ENCODE results near the gene PEA15. TPM values are rescaled to one million over a fixed set of nuclear protein-coding genes. Genes with fewer than 3 reads are reported as not detected.
A peak's percentile ranks its signal among the peaks of the same experiment; 100 is the strongest.

Gene PEA15
- total RNA-seq, 1 donor = 40.9 TPM

DNA sequence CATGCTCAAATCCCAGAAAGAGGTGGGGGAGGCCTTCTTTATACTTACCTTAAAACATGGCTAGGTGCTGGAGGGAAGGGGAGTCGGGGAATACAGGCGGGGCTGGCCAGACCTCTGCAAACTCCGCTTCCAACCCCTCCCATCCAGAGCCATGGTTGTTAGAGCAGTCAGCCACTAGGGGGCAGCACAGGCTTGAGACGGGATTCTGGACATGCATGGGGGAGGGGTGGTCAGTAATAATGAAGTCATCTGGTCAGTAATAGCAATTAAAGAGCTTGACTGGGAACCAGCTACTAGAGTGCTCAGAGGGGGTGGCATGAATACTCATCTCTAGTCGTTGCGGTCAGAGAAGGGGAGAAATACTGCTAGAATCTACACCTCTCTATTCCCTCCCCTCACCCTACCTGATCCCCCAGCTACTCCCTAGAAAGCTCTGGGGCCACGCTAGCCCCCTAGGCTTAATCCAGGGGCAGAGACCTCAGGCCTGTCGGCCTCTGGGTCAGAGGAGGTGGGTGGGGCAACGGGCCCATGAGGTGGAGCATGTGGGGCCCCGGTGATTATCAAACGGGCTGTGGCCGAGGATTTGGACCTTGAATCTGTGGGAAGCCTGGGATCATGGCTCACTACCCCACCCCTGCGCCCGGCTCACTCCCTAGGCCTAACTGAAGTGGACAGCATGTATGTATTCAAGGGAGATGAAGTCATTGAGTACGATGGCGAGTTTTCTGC is 11.9 kb upstream of the PEA15 start:
- Histone ChIP-seq H3K4me1 (ENCODE audit: insufficient read depth, low read length) (peaks cover 3% of the 10 kb centered on the region), H3K4me3 (ENCODE audit: low read length) (no peak overlapping the region), H3K9me3 (ENCODE audit: low read depth, low read length) (no peaks in the 10 kb centered on the region), H3K27me3 (ENCODE audit: insufficient read depth, low read length) (no peaks in the 10 kb centered on the region)

DNA sequence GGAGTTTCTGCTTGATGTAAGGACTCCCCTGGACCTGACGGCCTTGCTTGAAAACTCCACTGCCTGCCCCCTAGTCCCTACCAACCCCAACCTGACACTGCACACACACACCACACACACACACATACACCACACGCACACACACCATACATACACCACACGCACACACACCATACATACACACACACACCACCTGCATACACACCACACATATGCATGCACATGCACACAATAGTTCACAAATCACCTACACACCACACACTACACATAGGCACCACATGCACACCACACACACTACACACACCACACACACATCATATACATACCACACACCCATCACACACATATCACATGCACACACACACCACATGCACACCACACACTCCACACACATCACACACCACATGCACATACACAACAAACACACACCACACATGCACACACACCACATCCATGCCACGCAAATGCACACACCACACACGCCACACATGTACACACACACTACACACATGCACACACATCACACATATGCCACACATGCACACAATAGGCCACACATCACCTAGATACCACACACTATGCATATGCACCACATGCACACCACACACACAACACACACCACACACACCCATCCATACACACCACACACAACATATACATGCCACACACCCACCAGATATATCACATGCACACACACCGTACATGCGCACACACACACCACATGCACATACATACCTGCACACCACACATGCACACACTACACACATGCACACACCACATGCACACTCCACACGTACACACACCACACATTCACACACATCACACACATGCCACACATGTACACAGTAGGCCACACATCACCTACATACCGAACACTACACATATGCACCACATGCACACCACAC is 11.1 kb upstream of the PEA15 start:
- Histone ChIP-seq H3K27me3 (ENCODE audit: insufficient read depth, low read length) (no peaks in the 10 kb centered on the region), H3K9me3 (ENCODE audit: low read depth, low read length) (no peaks in the 10 kb centered on the region), H3K4me3 (ENCODE audit: low read length) (no peak overlapping the region), H3K4me1 (ENCODE audit: insufficient read depth, low read length) (peaks cover 3% of the 10 kb centered on the region)

DNA sequence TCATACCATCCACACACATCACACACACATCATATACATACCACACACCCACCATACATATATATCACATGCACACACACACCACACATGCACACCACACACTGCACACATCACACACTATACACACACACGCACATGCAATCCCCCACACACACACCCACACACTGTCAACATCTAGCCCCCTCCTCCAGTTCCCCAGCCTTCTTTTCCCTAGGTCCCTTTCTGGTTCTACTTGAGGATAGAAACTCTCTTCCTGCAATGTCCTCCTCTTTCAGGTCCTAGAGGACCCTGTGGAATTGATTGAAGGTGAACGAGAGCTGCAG is 10.5 kb upstream of the PEA15 start:
- Histone ChIP-seq H3K4me1 (ENCODE audit: insufficient read depth, low read length) (peaks cover 3% of the 10 kb centered on the region), H3K4me3 (ENCODE audit: low read length) (no peak overlapping the region), H3K9me3 (ENCODE audit: low read depth, low read length) (no peaks in the 10 kb centered on the region), H3K27me3 (ENCODE audit: insufficient read depth, low read length) (no peaks in the 10 kb centered on the region)

GRCh38 chr1:160196143-160196542 is 9.0 kb upstream of the PEA15 start:
- H3K9me3 ChIP-seq (ENCODE audit: low read depth, low read length) = no peaks in the 10 kb centered on the region
- no peaks in the 10 kb centered on the region for H3K27me3 ChIP-seq (ENCODE audit: insufficient read depth, low read length)
- peaks cover 3% of the 10 kb centered on the region for H3K4me1 ChIP-seq (ENCODE audit: insufficient read depth, low read length)
- no peak overlapping the region for H3K4me3 ChIP-seq (ENCODE audit: low read length)

DNA sequence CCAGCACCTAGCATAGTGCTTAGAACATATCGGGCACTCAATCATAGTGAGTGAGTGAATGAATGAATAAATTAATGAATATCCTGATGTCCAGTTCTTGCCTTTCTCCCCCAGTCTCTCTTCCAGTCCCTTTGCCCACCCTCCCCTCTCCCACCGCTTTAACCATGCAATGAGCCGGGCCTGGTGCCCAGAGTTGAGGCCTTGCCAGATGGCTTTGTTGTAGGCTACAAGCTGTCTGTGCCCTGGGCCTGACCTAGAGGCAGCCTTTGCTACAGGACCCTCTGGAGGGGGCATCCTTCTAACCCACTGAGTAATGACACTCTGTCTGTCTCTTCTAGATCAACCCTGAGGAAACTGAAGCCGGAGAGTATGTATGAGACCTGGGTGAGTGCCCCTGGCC is 8.0 kb upstream of the PEA15 start:
- Histone ChIP-seq H3K4me3 (ENCODE audit: low read length) (no peak overlapping the region), H3K27me3 (ENCODE audit: insufficient read depth, low read length) (no peaks in the 10 kb centered on the region), H3K9me3 (ENCODE audit: low read depth, low read length) (no peaks in the 10 kb centered on the region)

DNA sequence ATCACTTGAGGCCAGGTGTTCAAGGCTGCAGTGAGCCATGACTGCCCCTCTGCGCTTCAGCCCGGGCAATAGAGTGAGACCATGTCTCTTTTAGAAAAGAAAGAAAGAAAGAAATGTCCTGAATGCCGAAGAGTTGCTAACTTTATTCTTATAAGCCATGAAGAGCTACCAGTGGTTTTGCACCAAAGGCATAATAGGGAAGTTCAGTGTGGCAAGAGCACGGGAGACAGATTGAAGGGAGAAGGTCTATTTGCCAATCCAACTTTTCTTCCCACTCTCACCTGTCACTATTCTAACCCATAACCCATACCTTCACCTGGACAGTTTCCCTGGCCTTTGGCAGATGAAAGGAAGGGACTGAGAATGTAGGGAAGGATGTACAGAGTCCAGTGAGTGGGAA is 4.4 kb upstream of the PEA15 start:
- Histone ChIP-seq H3K4me3 (ENCODE audit: low read length) (no peak overlapping the region), H3K27me3 (ENCODE audit: insufficient read depth, low read length) (no peaks in the 10 kb centered on the region), H3K9me3 (ENCODE audit: low read depth, low read length) (no peaks in the 10 kb centered on the region), H3K4me1 (ENCODE audit: insufficient read depth, low read length) (peaks cover 19% of the 10 kb centered on the region)

More for the DNA sequence above, 8.0 kb upstream of the PEA15 start:
- H3K4me1 ChIP-seq (ENCODE audit: insufficient read depth, low read length) = peaks cover 3% of the 10 kb centered on the region

- H3K4me3 ChIP-seq (ENCODE audit: low read length) = peak overlapping the region; percentile 29
- H3K4me1 ChIP-seq (ENCODE audit: insufficient read depth, low read length) = peaks cover 32% of the 10 kb centered on the region
- no peaks in the 10 kb centered on the region for H3K9me3 ChIP-seq (ENCODE audit: low read depth, low read length)
- no peaks in the 10 kb centered on the region for H3K27me3 ChIP-seq (ENCODE audit: insufficient read depth, low read length)
Measured at GRCh38 chr1:160204526-160205241, 500 bp upstream of the PEA15 start.

GRCh38 chr1:160206036-160206389 is 829 bp downstream of the PEA15 start:
- Histone ChIP-seq H3K9me3 (ENCODE audit: low read depth, low read length) (no peaks in the 10 kb centered on the region), H3K4me3 (ENCODE audit: low read length) (peak overlapping the region; percentile 79), H3K27me3 (ENCODE audit: insufficient read depth, low read length) (no peaks in the 10 kb centered on the region), H3K4me1 (ENCODE audit: insufficient read depth, low read length) (peaks cover 32% of the 10 kb centered on the region)

GRCh38 chr1:160206421-160207117 is 1.4 kb downstream of the PEA15 start:
- Histone ChIP-seq H3K27me3 (ENCODE audit: insufficient read depth, low read length) (no peaks in the 10 kb centered on the region), H3K9me3 (ENCODE audit: low read depth, low read length) (no peaks in the 10 kb centered on the region), H3K4me3 (ENCODE audit: low read length) (no peak overlapping the region), H3K4me1 (ENCODE audit: insufficient read depth, low read length) (peaks cover 32% of the 10 kb centered on the region)

GRCh38 chr1:160207118-160207650 is 2.0 kb downstream of the PEA15 start:
- H3K4me1 ChIP-seq (ENCODE audit: insufficient read depth, low read length) = peaks cover 32% of the 10 kb centered on the region
- no peaks in the 10 kb centered on the region for H3K27me3 ChIP-seq (ENCODE audit: insufficient read depth, low read length)
- no peaks in the 10 kb centered on the region for H3K9me3 ChIP-seq (ENCODE audit: low read depth, low read length)
- no peak overlapping the region for H3K4me3 ChIP-seq (ENCODE audit: low read length)

- Histone ChIP-seq H3K9me3 (ENCODE audit: low read depth, low read length) (no peaks in the 10 kb centered on the region), H3K27me3 (ENCODE audit: insufficient read depth, low read length) (no peaks in the 10 kb centered on the region), H3K4me3 (ENCODE audit: low read length) (no peak overlapping the region), H3K4me1 (ENCODE audit: insufficient read depth, low read length) (peaks cover 32% of the 10 kb centered on the region)
Measured at GRCh38 chr1:160207771-160208556, 2.8 kb downstream of the PEA15 start.

- no peaks in the 10 kb centered on the region for H3K9me3 ChIP-seq (ENCODE audit: low read depth, low read length)
- H3K4me1 ChIP-seq (ENCODE audit: insufficient read depth, low read length) = peaks cover 31% of the 10 kb centered on the region
- no peaks in the 10 kb centered on the region for H3K27me3 ChIP-seq (ENCODE audit: insufficient read depth, low read length)
- no peak overlapping the region for H3K4me3 ChIP-seq (ENCODE audit: low read length)
Measured at GRCh38 chr1:160208557-160209320, 3.6 kb downstream of the PEA15 start.

DNA sequence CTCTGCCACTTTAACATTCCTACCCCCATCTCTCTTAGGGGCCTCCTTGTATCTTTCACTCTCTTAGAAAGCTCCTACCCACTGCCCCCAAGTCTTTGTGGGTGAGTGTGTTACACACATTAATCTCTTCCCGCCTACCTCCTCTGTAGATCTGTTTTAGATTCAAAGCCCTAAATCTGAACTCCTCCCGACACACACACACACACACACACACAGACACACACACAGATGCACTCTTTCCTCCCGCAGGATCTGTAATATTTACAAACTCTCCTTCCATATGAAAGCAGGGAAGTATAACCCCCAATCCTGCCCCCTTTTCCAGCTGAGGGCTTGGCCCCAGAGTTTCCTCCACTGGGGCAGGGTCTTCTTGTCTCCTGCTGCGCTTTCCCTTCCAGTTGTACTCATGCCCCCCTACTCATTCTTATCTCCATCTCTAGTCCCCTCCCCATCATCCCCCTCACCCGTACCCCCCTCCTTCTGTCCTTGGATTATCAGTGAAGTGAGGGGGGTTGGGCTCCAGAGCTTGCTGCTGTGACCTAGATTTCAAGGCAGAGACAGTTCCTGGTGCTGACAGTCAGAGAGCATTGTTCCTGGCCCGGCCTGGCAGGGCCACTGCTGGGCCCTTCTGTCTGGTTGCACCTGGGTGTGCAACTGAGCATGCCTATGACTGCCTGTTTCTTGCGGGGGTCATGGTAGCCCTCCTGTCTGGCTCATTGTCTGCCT is 4.3 kb downstream of the PEA15 start:
- no peak overlapping the region for H3K4me3 ChIP-seq (ENCODE audit: low read length)
- H3K27me3 ChIP-seq (ENCODE audit: insufficient read depth, low read length) = no peaks in the 10 kb centered on the region
- peaks cover 23% of the 10 kb centered on the region for H3K4me1 ChIP-seq (ENCODE audit: insufficient read depth, low read length)
- H3K9me3 ChIP-seq (ENCODE audit: low read depth, low read length) = no peaks in the 10 kb centered on the region

Data from mononuclear cell (primary cell).